8988T (cell line): ENCODE results near the gene CRADD.
"Not testable (repeated sequence)": the region's sequence is repeated elsewhere in the genome, so short reads cannot be mapped to it uniquely, and the experiment has no call there.

Experiments used
- DNase-seq: peaks from one replicate; pipeline ENCODE4 v3.0.0; 2011

CRADD gene

DNA sequence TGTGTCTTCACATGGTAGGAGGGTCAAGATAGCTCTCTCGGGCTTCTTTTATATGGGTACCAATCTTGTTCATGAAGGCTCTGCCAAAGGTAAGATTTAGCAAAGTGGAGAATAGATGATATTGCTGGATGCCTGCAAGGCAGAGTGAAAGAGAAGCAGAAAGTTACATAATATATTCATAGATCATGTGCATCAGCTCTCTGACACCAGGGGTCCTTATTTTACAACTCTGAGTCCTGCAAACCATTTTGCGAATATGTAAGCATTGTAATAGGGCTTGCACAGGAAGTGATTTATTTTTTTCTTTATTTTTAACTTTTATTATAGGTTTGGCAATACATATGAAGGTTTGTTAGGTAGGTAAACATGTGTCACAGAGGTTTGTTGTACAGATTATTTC, 31.8 kb downstream of the CRADD start:
- DNase-seq = no peak

DNA sequence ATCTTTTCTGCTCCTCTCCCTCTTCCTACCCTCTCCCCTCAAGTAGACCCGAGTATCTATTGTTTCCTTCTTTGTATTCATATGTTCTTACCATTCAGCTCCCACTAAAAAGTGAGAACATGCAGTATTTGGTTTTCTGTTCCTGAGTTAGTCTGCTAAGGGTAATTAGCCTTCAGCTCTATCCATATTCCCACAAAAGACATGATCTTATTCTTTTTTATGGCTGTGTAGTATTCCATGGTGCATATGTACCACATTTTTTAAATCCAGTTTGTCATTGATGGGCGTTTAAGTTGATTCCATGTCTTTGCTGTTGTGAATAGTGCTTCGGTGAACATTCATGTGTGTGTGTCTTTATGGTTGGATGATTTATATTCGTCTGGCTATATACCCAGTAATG, 32.2 kb downstream of the CRADD start:
- no peak for DNase-seq

DNA sequence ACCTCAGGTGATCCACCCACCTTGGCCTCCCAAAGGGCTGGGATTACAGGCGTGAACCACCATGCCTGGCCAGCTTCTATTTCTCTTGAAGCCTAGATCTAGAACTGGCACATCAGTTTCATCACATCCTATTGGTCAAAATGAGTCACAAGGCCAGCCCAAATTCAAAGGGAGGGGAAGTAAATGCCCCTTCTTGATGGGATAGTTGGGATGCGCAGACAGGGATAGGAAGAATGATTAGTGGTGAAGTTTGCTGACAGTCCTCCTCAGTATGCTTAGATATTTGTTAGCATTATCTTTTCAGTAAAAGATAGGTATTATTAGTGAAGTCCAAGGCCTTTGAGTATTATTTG, 33.4 kb downstream of the CRADD start:
- no peak for DNase-seq

DNA sequence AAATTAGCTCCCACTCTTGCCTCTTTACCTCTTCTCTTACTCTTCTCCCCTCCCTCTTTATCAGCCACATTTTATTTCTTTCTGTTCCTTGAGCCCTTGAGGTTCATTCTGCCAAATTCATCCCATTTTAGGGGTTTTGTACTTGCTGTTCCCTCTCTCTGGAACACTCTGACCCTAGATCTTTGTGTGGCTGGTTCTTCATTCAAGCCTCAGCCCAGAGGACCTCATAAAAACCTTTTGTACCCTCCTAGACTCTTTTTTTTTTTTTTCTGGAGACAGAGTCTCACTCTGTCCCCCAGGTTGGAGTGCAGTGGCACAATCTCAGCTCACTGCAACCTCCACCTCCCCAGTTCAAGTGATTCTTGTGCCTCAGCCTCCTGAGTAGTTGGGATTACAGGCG, 34.3 kb downstream of the CRADD start:
- not testable (repeated sequence) for DNase-seq

DNA sequence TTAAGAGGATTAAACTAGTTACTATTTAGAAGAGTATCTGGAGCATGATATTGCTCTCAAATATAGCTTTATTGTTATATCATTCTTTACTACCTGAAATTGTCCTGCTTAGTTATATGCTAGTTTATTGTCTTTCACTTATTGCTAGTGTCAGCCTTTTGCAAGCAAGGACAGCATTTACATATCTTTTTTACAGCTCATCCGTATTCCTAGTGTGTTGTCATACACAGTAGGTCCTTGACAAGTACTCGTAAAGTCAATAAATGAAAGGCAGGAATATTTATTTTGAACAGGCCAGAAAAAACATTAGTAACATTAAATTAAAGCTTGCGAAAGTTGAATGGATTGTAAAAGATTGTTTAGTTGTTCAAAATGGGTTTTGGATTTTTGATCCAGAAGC, 35.0 kb downstream of the CRADD start:
- DNase-seq = no peak

DNA sequence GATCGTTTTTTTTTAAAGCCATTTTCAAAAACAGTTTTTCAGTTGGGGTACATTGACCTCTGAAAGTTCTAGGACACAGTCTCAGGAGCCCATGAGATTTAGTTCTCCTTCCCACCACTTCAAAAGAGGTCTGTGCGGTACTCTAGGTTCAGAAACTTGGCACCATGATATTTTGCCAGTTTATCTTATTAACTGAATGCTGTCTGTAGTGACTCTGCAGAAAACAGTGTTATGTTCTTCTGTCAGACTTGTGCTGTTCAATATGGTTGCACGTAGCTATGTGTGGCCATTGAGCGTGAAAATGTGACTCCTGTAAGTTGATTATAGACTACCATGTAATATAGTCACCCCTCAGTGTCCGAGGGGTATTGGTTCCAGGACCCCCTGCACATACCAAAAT, 35.9 kb downstream of the CRADD start:
- no peak for DNase-seq

DNA sequence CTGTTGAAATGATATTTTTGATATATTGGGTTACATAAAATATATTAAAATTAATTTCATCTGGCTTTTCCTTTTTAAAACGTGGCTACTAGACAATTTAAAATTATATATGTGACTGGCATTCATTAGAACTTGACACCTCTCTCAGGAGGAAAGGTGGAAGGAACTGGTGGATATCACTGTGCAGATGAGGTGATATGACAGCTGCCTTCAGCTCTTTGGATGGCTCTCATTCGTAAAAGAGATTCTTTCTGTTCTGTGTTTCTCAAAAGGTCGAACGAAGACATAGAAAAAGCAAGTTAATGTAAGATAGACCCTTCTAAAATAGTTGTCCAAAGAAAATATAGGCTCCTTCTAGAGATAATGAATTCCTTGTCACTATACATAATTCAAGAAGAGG, 36.6 kb downstream of the CRADD start:
- no peak for DNase-seq

DNA sequence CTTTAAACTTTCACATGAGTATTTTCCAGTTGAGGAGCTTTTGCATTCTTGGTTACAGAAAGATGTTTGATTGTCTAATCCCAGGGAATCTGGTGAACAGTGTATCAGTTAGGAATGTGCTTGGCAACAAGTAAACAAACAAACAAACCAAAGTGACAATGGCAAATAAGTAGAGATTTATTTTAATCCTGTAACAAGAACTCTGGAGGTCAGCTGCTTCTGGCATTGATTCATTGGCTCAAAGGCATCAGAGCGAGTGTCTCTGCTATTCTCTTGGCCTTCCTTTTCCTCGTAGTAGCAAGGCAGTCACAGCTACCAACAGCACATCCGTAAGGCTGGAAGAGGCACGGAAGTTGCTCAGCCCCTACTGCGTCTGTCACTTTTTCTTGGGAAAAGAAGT, 37.2 kb downstream of the CRADD start:
- DNase-seq = no peak

DNA sequence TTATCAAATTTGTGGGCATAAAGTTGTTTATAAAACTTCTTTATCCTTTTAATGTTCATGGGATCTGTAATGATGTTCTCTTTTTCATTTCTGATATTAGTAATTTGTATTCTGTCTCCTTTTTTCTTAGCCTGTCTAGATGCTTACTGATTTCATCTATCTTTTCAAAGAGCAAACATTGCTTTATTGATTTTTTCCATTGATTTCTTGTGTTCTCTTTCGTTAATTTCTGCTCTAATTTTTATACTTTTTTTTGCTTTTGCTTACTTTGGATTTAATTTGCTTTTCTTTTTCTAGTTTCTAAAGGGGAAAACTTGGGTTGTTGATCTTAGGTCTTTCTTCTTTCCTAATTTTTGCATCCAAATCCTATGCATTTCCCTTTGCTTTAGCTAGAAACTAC, 42.5 kb downstream of the CRADD start:
- no peak for DNase-seq

DNA sequence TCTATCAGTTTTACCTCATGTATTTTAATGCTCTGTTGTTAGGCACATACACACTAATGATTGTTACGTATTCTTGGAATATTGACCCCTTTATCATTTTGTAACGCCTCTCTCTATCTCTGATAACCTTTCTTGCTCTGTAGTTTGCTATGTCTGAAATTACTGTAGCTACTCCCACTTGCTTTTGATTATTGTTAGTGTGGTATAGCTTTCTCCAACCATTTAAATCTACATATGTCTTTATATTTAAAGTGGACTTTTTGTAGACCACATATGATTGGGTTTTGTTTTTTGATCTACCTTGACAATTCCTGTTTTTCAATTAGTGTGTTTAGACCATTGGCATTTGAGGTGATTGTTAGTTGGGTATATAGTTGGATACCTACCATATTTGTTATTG, 43.4 kb downstream of the CRADD start:
- no peak for DNase-seq

DNA sequence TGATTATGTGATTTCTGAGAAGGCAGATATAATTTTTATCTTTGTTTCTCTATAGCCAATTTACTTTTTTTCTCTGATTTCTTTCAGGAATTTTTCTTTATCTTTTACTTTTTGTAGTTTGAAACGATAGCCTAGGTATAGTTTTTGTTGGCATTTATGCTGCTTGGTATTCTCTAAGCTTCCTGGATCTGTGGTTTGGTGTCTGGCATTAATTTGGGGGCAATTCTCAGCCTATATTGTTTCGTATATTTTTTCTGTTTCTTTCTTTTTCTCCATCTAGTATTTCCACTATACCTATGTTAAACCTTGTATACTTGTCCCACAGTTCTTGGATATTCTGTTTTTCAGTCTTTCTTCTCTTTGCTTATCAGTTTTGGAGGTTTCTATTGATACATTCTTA, 45.0 kb downstream of the CRADD start:
- DNase-seq = no peak

DNA sequence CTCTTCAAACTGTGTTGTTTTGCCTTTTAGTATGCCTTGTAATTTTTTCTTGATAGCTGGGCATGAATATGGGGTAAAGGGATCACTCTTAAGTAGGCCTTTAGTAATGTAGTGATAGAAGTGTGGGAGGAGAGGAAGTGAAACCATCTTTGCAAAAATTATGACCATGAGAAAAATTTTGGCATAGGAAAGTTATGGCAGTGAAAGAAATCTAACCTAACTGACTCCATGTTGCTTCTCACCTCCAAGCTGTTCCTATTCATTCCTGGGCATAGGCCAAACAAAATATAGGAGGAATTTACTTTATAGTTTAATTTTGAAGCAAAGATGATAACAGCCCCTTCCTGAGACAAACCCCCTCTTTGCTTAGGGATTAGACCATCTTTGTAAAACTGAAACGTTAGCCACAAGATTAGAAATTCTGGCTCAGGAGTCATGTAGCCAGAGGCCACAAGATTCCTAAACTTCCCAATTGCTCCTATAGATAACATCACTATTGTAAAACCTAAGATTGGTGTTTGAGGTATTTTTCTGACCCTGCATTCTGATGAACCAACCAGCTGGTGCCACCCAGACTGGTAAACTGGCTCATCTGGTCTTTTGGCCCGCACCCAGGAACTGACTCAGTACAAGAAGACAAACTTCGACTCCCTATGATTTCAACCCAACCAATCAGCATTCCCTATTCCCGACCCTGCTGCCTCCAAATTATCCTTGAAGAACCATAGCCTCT, 45.8 kb downstream of the CRADD start:
- no peak for DNase-seq

DNA sequence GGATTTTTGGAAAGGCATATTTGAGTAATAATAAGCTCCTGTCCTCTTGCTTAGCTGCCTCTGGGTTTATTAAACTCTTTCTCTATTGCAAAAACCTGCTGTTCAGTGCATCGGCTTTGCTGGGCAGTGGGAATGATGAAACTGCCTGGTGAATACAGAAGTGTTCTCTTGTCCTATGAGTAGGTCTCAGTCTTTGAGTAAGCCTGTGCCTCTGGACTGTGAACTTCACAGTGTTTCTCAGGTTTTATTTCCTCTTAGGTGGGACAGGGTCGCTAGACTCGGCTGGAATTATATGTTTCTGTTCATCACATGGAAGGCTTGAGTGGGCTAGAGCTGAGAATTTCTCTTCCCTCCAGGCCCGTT, 46.4 kb downstream of the CRADD start:
- no peak for DNase-seq

DNA sequence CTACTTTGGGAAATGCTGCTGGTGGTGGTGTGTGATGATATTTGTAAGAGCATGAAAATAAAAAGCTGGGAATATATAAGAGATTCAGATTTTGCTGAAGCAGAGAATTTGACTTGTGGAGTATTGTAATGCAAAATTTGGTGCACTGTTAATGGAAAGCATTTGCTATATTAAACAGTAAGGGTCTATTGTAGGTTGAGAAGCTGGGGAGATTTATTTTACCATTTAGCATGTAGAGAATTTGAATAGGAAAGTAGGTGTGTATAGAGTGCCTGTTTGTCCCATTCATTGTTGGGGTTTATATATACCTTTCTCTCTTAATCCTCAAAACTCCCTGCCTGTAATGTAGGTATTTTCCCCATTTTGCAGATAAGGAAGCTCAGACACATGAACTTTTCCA, 48.4 kb downstream of the CRADD start:
- no peak for DNase-seq

DNA sequence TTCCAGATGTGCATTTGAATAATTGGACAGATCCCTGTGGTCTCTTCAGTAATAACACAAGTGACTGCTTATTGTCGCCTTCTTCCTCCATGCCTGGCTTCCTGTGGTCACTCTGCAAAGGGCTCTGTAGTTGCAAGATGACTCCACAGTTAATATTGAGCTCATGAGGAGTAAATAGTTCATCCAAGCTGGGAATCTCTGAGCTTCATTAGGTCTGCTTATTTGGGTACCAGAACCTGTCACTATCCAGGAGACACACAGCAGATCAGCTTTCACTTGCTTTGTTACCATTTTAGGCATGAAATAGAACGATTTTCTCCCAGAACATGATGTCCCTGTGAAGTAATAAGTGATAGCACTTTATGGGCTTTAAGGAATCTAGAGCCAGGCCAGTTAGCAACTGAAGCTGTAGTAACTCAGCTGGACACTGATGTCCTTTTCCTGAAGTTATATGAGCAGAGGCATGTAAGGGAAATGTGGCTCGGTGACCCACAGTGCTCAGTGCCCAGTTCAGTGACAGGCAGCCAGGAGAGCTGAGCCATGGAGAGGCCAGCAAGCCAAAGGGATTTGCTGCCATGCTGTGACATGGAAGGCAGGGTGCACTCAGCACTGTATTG, 50.1 kb downstream of the CRADD start:
- no peak for DNase-seq

DNA sequence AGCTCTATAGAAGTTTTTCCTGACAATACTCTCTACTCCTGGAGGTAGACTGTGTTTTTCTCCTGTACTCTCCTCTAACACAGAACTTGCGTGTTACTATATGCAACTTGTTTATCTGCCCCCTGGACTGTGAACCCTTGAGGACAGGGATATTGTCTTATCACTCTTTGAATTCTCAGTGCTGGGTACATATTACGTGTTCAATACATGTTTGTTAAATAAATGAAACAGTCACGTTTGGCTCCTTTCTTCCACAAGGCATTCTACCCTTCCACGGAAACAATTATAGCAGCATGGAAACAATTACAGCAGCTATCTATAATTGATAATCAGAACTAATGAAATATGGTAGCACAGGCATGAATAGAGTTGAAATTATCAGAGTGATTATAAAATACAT, 50.7 kb downstream of the CRADD start:
- DNase-seq = no peak

DNA sequence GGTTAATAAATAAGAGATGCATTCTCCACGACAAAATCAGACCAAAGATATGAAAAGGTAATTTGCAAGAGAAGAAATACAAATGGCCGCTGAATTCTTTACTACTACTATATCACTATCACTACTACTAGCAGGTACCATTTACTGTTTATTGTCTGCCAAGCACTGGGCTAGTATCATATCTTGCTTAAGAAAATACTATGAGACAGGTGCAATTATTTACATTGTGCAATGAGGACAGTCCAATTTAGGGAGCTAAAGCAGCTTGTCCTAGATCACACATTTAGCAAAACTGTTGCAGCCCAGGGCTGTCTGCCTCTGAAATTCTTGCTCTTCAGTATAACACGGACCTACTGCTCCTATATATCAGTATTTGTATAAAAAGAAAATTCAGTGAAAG, 52.8 kb downstream of the CRADD start:
- DNase-seq = no peak

DNA sequence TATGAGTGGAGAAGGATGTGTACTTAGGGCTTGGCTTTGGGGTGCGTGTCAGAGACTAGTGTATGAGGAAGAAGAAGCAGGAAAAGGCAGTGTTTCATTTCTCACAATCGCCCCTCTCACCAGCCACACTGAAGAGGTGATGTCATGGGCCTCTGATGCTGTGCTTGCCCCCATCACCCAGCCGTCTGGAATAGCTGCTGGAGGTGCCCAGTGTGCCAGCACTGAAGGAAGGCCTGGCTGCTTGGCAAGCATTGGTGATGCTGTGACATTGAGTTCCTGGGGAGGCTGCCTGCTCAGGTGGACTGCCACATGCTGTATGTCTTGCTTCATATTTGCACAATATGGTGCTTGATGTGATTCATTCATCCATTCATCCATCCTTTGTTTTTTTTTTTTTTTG, 56.2 kb downstream of the CRADD start:
- no peak for DNase-seq

DNA sequence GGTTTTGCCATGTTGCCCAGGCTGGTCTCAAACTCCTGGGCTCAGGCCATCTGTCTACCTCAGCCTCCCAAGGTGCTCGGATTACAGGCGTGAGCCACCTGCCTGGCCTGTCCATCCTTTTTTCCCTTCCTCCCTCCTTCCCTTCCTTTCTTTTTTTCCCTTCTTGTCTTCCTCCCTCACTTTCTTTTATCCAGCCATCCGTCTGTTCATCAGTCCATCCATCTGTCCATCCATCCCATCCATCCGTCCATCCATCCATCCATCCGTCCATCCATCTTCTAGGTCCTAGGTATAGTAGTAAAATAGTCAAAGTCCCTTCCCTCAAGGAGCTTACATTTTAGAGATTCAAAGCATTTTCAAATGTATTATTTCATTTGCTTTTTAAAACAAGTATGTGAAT, 56.8 kb downstream of the CRADD start:
- DNase-seq = no peak

DNA sequence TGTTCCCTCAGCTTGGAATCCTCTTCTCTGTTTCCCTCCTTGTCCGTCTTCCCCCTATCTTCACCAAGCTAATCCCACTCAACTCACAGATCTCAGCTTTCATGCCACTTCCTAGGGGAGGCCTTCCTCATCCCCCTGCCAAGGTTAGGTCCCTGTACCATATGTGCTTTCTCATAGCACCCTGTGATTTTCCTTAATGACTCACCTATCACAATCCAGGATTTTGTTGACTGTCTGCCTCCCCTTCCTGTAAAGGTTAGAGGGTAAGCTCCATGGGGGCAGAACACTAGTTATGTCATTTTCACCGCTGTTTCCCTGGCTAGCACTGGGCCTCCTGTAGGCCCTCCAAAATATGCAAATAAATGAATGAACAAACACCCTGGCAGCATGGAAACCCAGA, 57.6 kb downstream of the CRADD start:
- no peak for DNase-seq

DNA sequence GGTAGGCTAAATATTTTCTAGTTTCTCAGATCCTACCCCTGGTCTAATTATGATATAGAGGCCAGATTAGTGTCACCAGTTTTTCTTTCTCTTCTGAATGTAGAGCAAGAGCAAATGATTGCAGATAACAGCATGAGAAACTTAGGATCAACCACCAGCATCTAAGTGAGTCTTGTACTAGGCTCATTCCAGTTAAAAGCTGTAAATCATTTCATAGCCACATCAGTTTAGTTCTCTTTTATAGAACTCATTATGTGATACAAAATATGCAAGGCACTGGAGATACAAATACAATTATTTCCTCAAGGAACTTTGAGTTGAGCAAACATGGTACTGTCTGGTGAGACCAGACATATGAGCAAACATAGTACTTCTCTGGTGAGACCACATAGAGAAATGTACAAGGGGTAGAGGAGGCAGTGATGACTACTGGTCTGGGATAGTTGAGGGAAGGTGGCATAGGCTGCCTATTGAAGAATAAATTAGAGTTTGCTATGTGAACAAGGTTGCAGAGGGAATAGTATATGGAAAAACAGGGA, 59.5 kb downstream of the CRADD start:
- no peak for DNase-seq

DNA sequence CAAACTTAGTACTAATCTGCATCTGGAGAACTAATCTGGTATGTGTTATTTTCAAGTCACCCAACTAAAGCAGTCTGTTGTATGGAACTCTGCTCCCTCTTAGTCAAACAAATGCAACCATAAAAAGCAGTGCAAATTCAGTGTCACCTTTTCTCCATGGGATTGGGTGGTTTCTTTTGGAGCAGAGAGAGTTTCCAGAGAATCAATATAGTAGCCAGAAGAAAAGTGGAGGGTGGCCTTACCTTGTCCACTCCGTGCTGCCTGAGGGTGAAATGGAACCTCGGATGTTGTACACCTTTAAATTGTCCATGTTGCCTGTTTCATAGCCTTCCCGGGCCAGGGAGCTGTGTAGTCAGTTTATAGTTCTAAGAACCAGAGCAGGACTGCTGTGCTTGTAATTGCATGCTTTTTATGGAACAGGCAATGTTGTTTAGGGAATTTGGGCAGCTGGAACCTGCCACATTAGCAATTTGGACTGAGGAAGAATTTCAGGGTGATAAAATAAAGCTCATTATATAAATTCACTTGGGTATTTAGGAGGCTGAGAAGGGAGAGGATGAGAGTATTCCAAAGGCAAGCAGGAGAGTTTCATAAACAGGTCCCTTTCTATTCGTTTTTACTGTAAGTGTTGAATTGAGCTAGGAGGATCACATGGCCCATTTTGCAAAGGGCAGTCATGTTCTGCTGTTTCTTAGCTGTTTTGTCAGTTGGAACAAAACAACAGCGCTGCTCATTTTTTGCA, 60.5 kb downstream of the CRADD start:
- DNase-seq = no peak

DNA sequence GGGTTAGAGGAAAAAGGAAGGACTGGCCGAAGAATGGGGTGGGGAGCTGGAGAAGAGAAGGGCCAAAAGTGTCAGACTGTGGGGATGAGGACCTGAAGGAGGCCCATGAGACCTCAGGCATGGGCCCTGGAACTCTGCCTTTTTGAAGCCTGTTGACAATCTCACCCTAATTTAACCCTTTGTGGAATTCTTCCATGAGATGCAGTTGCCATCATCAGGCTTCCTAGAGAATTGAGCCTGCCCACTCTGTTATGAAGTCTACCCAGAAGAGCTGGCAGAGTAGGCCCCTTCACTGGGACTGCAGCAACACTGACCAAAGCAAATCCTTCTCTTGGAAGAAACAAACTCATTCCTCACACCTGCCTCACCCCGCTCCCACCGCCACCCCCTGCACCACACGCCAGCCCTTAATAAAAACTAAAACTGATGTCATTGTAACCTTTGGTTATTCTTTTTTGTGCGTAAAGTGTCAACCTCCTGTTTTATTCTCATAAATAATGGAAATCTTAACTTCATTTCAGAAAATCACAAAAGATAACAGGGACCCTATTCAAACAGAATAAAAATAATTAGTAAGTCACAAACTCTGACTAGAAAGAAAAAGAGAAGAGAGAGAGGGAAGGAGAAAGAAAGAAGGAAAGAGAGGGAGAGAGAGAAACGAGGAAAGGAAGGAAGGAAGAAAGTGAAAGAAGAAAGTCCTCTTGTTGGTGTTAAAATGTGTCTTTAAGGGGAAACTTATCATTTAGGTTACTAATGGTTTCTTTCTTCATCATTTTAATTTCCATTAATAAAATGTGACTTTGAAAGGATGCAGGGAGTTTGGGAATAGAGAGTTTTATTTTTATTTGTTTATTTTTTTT, 61.3 kb downstream of the CRADD start:
- no peak for DNase-seq
